Fibroblast of lung (primary cell): ENCODE data around the gene AKIP1. TPM values are rescaled to one million over a fixed set of nuclear protein-coding genes. Genes with fewer than 3 reads are reported as not detected.

Experiments
- DNase-seq, 2 donors: peaks; one replicate each; pipeline versions ENCODE4 v3.0.0 to v3.0.0-alpha.2; 2010; ENCODE audit warnings: low read depth in 2 of 2
- H2AFZ ChIP-seq: 2 replicates; pipeline ENCODE4 v1.5.1; 2012; ENCODE audit warnings: low read length, control low read depth, inconsistent platforms
- H3K27ac ChIP-seq: 2 replicates; pipeline ENCODE4 v1.5.1; 2011; ENCODE audit warnings: low read length, control low read depth; ENCODE audit not compliant: insufficient read depth
- H3K27me3 ChIP-seq: 2 replicates; pipeline ENCODE4 v1.5.1; 2011; ENCODE audit warnings: mild to moderate bottlenecking, low read length; ENCODE audit not compliant: control insufficient read depth, insufficient read depth
- H3K36me3 ChIP-seq: 2 replicates; pipeline ENCODE4 v1.5.1; 2011; ENCODE audit warnings: low read length; ENCODE audit not compliant: control insufficient read depth, insufficient read depth
- H3K4me1 ChIP-seq: 2 replicates; pipeline ENCODE4 v1.5.1; 2011; ENCODE audit warnings: low read length; ENCODE audit not compliant: control insufficient read depth, insufficient read depth; ENCODE audit errors: extremely low read depth
- H3K4me2 ChIP-seq: 2 replicates; pipeline ENCODE4 v1.5.1; 2011; ENCODE audit warnings: low read length, control low read depth; ENCODE audit not compliant: insufficient read depth; ENCODE audit errors: extremely low read depth
- H3K4me3 ChIP-seq, 4 experiments: fragments of 200-600 bp in 1 of 4; sonication (generic) in 1 of 4; replicated peaks in 1 of 4; 2 replicates each; pipeline ENCODE4 v1.5.1; 2011 to 2016; ENCODE audit warnings: low read length in 4 of 4, low read depth in 3 of 4, mild to moderate bottlenecking in 3 of 4, control low read depth in 2 of 4, inconsistent platforms in 1 of 4, mixed read lengths in 1 of 4; ENCODE audit not compliant: insufficient read depth in 1 of 4; ENCODE audit errors: control extremely low read depth in 1 of 4
- H3K79me2 ChIP-seq: 2 replicates; pipeline ENCODE4 v1.5.1; 2012; ENCODE audit warnings: mild to moderate bottlenecking, low read length, inconsistent platforms; ENCODE audit not compliant: control insufficient read depth, insufficient read depth
- H3K9ac ChIP-seq: 2 replicates; pipeline ENCODE4 v1.5.1; 2011; ENCODE audit warnings: mild to moderate bottlenecking, low read length, control low read depth; ENCODE audit not compliant: insufficient read depth
- H3K9me3 ChIP-seq: 2 replicates; pipeline ENCODE4 v1.5.1; 2012; ENCODE audit warnings: low read depth, low read length; ENCODE audit not compliant: control insufficient read depth, insufficient read depth
- H4K20me1 ChIP-seq: 2 replicates; pipeline ENCODE4 v1.5.1; 2011; ENCODE audit warnings: low read length; ENCODE audit not compliant: control insufficient read depth, insufficient read depth; ENCODE audit errors: extremely low read depth
- EZH2 ChIP-seq: IDR thresholded peaks from 2 replicates; pipeline ENCODE4 v1.5.1; 2012; ENCODE audit warnings: low read length, control low read depth, mild to moderate bottlenecking; ENCODE audit errors: missing control alignments
- polyA plus RNA-seq, 2 donors: library from polyadenylated mRNA; depleted of rRNA in 1 of 2; stranded (reverse) in 1 of 2; unstranded in 1 of 2; fragments of >200 nt; gene quantifications; 2 replicates each; pipeline ENCODE4 v1.2.1, GENCODE V29; 2011 to 2012; ENCODE audit warnings: missing spikeins in 1 of 2
- total RNA-seq: library from RNA; depleted of rRNA; stranded (reverse); fragments of >200 nt; gene quantifications from 2 replicates; pipeline ENCODE4 v1.2.1, GENCODE V29; 2014
- TF ChIP-seq, protein P1 (sequence below), 2 donors: IDR thresholded peaks in 1 of 2; conservative IDR thresholded peaks in 1 of 2; 1 replicate in 1 of 2; 2 replicates in 1 of 2; pipeline ENCODE4 v1.5.1; 2011 to 2012; ENCODE audit warnings: low read length in 2 of 2, control low read depth in 1 of 2, inconsistent platforms in 1 of 2, low read depth in 1 of 2, mild to moderate bottlenecking in 1 of 2

Gene AKIP1
- total and polyA plus RNA-seq, 2 donors (not counting 1 experiment from before 2014, with no cell fraction given) = 50.8 to 63.7 TPM

GRCh38 chr11:8942518-8943066 lies 31.6 kb downstream of the AKIP1 start, which contains the start of gene ASCL3:
TSS of gene ASCL3 (minus strand) at chr11:8943016. CDS start at chr11:8938161, 4,855 bp downstream.
- peak within 1 kb of the TSS; percentile 58 for H2AFZ ChIP-seq
- no peaks in the 10 kb centered on the region for H3K36me3 ChIP-seq
- H3K4me3 ChIP-seq = no peak within 1 kb of the TSS
- no peaks in the 10 kb centered on the region for H3K4me1 ChIP-seq
- DNase-seq = no peak
- H4K20me1 ChIP-seq = no peaks in the 10 kb centered on the region
- TF ChIP-seq EZH2 = no peak
- TF ChIP-seq, protein P1, sequence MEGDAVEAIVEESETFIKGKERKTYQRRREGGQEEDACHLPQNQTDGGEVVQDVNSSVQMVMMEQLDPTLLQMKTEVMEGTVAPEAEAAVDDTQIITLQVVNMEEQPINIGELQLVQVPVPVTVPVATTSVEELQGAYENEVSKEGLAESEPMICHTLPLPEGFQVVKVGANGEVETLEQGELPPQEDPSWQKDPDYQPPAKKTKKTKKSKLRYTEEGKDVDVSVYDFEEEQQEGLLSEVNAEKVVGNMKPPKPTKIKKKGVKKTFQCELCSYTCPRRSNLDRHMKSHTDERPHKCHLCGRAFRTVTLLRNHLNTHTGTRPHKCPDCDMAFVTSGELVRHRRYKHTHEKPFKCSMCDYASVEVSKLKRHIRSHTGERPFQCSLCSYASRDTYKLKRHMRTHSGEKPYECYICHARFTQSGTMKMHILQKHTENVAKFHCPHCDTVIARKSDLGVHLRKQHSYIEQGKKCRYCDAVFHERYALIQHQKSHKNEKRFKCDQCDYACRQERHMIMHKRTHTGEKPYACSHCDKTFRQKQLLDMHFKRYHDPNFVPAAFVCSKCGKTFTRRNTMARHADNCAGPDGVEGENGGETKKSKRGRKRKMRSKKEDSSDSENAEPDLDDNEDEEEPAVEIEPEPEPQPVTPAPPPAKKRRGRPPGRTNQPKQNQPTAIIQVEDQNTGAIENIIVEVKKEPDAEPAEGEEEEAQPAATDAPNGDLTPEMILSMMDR (conservative IDR thresholded peaks at IDR 0.05 in 1 of 2, IDR thresholded peaks at IDR 0.05 in 1 of 2; ENCODE audit: low read depth in 1 of 2, low read length in 2 of 2) = no peak
- peak within 1 kb of the TSS; percentile 38 for H3K4me2 ChIP-seq
- no peak within 1 kb of the TSS for H3K9ac ChIP-seq
- no peaks in the 10 kb centered on the region for H3K27me3 ChIP-seq
- no peaks in the 10 kb centered on the region for H3K9me3 ChIP-seq
- no peaks in the 10 kb centered on the region for H3K79me2 ChIP-seq
- no peak within 1 kb of the TSS for H3K27ac ChIP-seq

DNA sequence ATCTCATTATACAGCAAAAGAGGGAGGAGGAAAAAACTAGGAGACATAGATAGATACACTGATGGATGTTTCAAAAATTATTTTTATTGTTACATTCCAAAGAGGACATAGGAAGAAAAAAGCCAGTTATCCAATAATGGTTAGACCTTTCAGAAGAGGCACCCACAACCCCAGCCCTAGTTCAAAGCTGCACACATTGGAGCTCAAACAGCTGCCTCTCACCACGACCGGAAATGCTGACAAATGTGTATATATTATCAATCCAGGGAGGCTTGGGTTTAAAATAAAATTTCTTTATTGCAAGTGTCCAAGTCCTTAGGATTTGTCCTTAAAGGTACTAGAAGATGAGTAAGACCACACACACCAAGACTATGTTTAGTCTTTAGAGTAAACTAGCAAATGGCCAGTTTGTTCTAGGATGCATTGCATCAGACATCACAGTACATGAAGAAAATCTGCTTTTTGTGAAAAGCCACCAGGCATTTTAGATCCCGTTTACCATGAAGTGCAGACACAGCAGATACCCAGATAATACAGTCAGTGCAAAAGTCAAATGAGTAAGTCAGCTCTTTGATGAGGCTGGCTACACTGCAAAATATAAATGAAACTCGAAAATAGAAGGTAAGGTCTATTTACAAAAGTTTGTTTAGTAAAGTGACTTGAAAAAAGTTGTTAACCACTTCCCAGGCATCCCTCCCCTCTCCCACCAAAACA lies 36.4 kb downstream of the AKIP1 start:
- peak in 1 of 2 donors; percentile 20 for DNase-seq
- no peaks in the 10 kb centered on the region for H4K20me1 ChIP-seq
- H3K4me1 ChIP-seq = no peaks in the 10 kb centered on the region
- H3K4me2 ChIP-seq = no peak overlapping the region
- no peak for TF ChIP-seq EZH2
- TF ChIP-seq, protein P1 (conservative IDR thresholded peaks at IDR 0.05 in 1 of 2, IDR thresholded peaks at IDR 0.05 in 1 of 2; ENCODE audit: low read depth in 1 of 2, low read length in 2 of 2) = no peak
- no peaks in the 10 kb centered on the region for H3K9me3 ChIP-seq
- no peak overlapping the region for H3K9ac ChIP-seq
- H3K27ac ChIP-seq = no peak overlapping the region
- no peaks in the 10 kb centered on the region for H3K27me3 ChIP-seq
- H2AFZ ChIP-seq = no peak overlapping the region
- peaks cover 3% of the 10 kb centered on the region for H3K36me3 ChIP-seq
- H3K4me3 ChIP-seq = no peak overlapping the region
- H3K79me2 ChIP-seq = no peaks in the 10 kb centered on the region

- peaks cover 3% of the 10 kb centered on the region for H3K36me3 ChIP-seq
- H3K4me3 ChIP-seq = no peak overlapping the region
- no peaks in the 10 kb centered on the region for H4K20me1 ChIP-seq
- no peak overlapping the region for H3K4me2 ChIP-seq
- no peaks in the 10 kb centered on the region for H3K27me3 ChIP-seq
- no peak for TF ChIP-seq EZH2
- TF ChIP-seq, protein P1 (conservative IDR thresholded peaks at IDR 0.05 in 1 of 2, IDR thresholded peaks at IDR 0.05 in 1 of 2; ENCODE audit: low read depth in 1 of 2, low read length in 2 of 2) = no peak
- H3K9ac ChIP-seq = no peak overlapping the region
- no peaks in the 10 kb centered on the region for H3K9me3 ChIP-seq
- H3K79me2 ChIP-seq = no peaks in the 10 kb centered on the region
- no peak overlapping the region for H2AFZ ChIP-seq
- no peak overlapping the region for H3K27ac ChIP-seq
- DNase-seq = no peak
- no peaks in the 10 kb centered on the region for H3K4me1 ChIP-seq
Measured at GRCh38 chr11:8948886-8949285, 37.9 kb downstream of the AKIP1 start.
